Natural killer cell (primary cell): Measurements from ENCODE around the gene CKB. TPM values are rescaled to one million over a fixed set of nuclear protein-coding genes. Genes with fewer than 3 reads are reported as not detected.
"Not testable (repeated sequence)": the region's sequence is repeated elsewhere in the genome, so short reads cannot be mapped to it uniquely, and the experiment has no call there.

Experiments
- ATAC-seq, 3 donors: fragments of 150-1000 bp in 2 of 3; fragments of 200-7000 bp in 1 of 3; cut with Tn5 transposase; 1 replicate in 1 of 3; 2 replicates in 2 of 3; pipeline ENCODE4 v1.10.0; 2021; ENCODE audit warnings: mild to moderate bottlenecking in 2 of 3, moderate library complexity in 2 of 3
- DNase-seq, 2 donors: peaks; one replicate each; pipeline versions ENCODE4 v3.0.0 to v3.0.0-alpha.2; 2013 to 2021; ENCODE audit warnings: mixed read lengths in 1 of 2
- H3K27ac ChIP-seq: one replicate; pipeline ENCODE4 v1.5.1; 2013; ENCODE audit warnings: mild to moderate bottlenecking, low read length
- H3K27me3 ChIP-seq: one replicate; pipeline ENCODE4 v1.6.1; 2013; ENCODE audit warnings: low read length; ENCODE audit not compliant: control insufficient read depth, insufficient read depth
- H3K36me3 ChIP-seq: one replicate; pipeline ENCODE4 v1.6.1; 2013; ENCODE audit warnings: low read length; ENCODE audit not compliant: control insufficient read depth, insufficient read depth
- H3K4me1 ChIP-seq: one replicate; pipeline ENCODE4 v1.6.1; 2013; ENCODE audit warnings: low read length; ENCODE audit not compliant: control insufficient read depth, insufficient read depth
- H3K4me3 ChIP-seq: one replicate; pipeline ENCODE4 v1.5.1; 2013; ENCODE audit warnings: low read length
- H3K9me3 ChIP-seq: one replicate; pipeline ENCODE4 v1.6.1; 2013; ENCODE audit warnings: low read length; ENCODE audit not compliant: control insufficient read depth, insufficient read depth
- H3K27ac Mint-ChIP-seq, 2 donors: one replicate each; pipeline ENCODE4 v1.8.0; 2022; ENCODE audit warnings: mild to moderate bottlenecking in 2 of 2, mixed read lengths in 2 of 2, moderate library complexity in 1 of 2
- H3K27me3 Mint-ChIP-seq, 2 donors: one replicate each; pipeline ENCODE4 v1.8.0; 2022; ENCODE audit warnings: low read depth in 2 of 2, mixed read lengths in 2 of 2
- H3K36me3 Mint-ChIP-seq: one replicate; pipeline ENCODE4 v1.8.0; 2022; ENCODE audit warnings: mixed read lengths
- H3K4me1 Mint-ChIP-seq, 2 donors: one replicate each; pipeline ENCODE4 v1.8.0; 2022; ENCODE audit warnings: mixed read lengths in 2 of 2
- H3K4me3 Mint-ChIP-seq: one replicate; pipeline ENCODE4 v1.8.0; 2022; ENCODE audit warnings: mild to moderate bottlenecking, moderate library complexity, mixed read lengths
- H3K9me3 Mint-ChIP-seq, 2 donors: one replicate each; pipeline ENCODE4 v1.8.0; 2022; ENCODE audit warnings: mixed read lengths in 2 of 2
- WGBS: methylation state at CpG from one replicate; pipeline ENCODE4 v1.1.7; 2013; ENCODE audit warnings: missing lambda C conversion rate; ENCODE audit not compliant: insufficient coverage; 5-methylcytosine and 5-hydroxymethylcytosine counted together
- intact Hi-C: fragments of 100-400 bp; cut with micrococcal nuclease; formaldehyde crosslinking; loops from one replicate; pipeline ENCODE4 v1.14.2; 2022
- total RNA-seq, 4 donors: library from RNA; stranded (reverse); fragments of 120-200 nt in 1 of 4; gene quantifications; one replicate each; pipeline versions ENCODE4 v1.2.3 to v1.2.4, GENCODE V29; 2013 to 2022
- TF ChIP-seq, protein P1 (sequence below): fragments of 200-600 bp; IDR thresholded peaks from one replicate; pipeline ENCODE4 v1.8.0; 2022; ENCODE audit warnings: antibody characterized with exemption

CKB gene
- total RNA-seq, 3 donors from 2014 or later (not counting 1 experiment from before 2014, with no cell fraction given): 4.0 to 37.4 (median 9.0) TPM

DNA sequence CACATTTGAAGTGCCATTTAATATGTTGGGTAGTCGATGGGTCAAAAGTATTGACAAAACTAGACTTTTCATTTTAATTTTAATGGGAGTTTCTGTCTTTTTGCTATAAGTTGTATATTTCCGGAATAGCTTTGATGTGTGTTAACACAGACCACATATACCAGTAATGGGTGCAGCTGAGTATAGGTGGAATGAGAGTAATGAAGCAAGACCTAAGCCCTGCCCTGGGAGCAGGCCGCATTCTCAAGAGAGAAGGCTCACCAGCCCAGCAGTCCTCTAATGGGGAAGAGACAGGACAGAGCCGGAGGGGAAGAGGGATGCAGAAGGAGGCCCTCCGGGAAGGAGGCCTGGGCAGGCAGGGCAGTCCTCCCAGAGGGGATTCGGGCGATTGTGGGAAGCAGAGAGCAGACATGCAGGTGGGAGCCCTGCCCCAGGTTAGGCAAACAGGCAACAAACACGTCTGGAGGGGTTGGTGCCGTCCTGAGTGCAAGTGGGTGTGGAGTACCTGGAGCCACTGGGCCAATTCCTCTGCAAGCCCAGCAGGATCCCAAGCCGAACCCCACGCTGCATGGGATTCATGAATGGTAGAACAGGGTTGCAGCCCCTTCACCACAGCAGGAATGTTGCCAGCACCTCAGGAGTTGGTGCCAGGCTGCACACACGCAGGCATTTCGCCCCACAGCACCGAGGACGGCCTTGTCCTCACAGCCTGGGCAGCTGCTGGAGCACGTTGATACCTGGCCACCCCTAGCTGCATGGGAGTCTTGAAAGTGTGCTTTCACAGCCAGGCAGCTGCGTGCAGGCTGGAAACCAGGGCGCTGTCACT is 7.8 kb downstream of the CKB start:
- WGBS: 93% methylated on average over 17 of the region's 18 CpGs

GRCh38 chr14:103512701-103513611 is 9.7 kb downstream of the CKB start:
- TF ChIP-seq, protein P1, sequence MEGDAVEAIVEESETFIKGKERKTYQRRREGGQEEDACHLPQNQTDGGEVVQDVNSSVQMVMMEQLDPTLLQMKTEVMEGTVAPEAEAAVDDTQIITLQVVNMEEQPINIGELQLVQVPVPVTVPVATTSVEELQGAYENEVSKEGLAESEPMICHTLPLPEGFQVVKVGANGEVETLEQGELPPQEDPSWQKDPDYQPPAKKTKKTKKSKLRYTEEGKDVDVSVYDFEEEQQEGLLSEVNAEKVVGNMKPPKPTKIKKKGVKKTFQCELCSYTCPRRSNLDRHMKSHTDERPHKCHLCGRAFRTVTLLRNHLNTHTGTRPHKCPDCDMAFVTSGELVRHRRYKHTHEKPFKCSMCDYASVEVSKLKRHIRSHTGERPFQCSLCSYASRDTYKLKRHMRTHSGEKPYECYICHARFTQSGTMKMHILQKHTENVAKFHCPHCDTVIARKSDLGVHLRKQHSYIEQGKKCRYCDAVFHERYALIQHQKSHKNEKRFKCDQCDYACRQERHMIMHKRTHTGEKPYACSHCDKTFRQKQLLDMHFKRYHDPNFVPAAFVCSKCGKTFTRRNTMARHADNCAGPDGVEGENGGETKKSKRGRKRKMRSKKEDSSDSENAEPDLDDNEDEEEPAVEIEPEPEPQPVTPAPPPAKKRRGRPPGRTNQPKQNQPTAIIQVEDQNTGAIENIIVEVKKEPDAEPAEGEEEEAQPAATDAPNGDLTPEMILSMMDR: no peak
- H3K27ac ChIP-seq: no peak overlapping the region
- H3K4me1 Mint-ChIP-seq: no peaks in the 10 kb centered on the region
- H3K27ac Mint-ChIP-seq: no peak overlapping the region
- no peaks in the 10 kb centered on the region for H3K27me3 ChIP-seq
- intact Hi-C loops: no loop called here
- no peaks in the 10 kb centered on the region for H3K9me3 Mint-ChIP-seq
- no peaks in the 10 kb centered on the region for H3K4me1 ChIP-seq
- 91% methylated on average over 25 of the region's 25 CpGs for WGBS
- no peak overlapping the region for H3K4me3 Mint-ChIP-seq
- DNase-seq (no peak), ATAC-seq (no peak)
- no peaks in the 10 kb centered on the region for H3K27me3 Mint-ChIP-seq
- H3K36me3 Mint-ChIP-seq: no peaks in the 10 kb centered on the region
- no peak overlapping the region for H3K4me3 ChIP-seq
- no peaks in the 10 kb centered on the region for H3K9me3 ChIP-seq
- H3K36me3 ChIP-seq: peaks cover 9% of the 10 kb centered on the region

More for the DNA sequence above, 7.8 kb downstream of the CKB start:
- intact Hi-C loops: no loop called here
- no peaks in the 10 kb centered on the region for H3K9me3 Mint-ChIP-seq
- no peaks in the 10 kb centered on the region for H3K4me1 ChIP-seq
- TF ChIP-seq, protein P1: no peak
- H3K36me3 Mint-ChIP-seq: no peaks in the 10 kb centered on the region
- H3K36me3 ChIP-seq: peaks cover 5% of the 10 kb centered on the region
- H3K27ac ChIP-seq: no peak overlapping the region
- no peaks in the 10 kb centered on the region for H3K9me3 ChIP-seq
- H3K27me3 Mint-ChIP-seq: peaks cover 0 to 3% of the 10 kb centered on the region in 2 donors
- H3K27ac Mint-ChIP-seq: no peak overlapping the region
- no peak overlapping the region for H3K4me3 Mint-ChIP-seq
- no peak for DNase-seq
- no peak for ATAC-seq
- no peak overlapping the region for H3K4me3 ChIP-seq
- peaks cover 0 to 10% of the 10 kb centered on the region in 2 donors for H3K4me1 Mint-ChIP-seq
- no peaks in the 10 kb centered on the region for H3K27me3 ChIP-seq

GRCh38 chr14:103512180-103512579 is 10.4 kb downstream of the CKB start:
- DNase-seq, H3K4me1 Mint-ChIP-seq, H3K4me3 Mint-ChIP-seq, H3K27ac ChIP-seq, H3K9me3 Mint-ChIP-seq, H3K4me1 ChIP-seq, H3K36me3 ChIP-seq, H3K27ac Mint-ChIP-seq, H3K27me3 ChIP-seq, H3K36me3 Mint-ChIP-seq, H3K4me3 ChIP-seq, H3K9me3 ChIP-seq, intact Hi-C loops, ATAC-seq, H3K27me3 Mint-ChIP-seq: not testable (repeated sequence)
- 97% methylated on average over 8 of the region's 8 CpGs for WGBS
